Subcutaneous adipose tissue (tissue), 4 donors: ENCODE measurements around the gene SLC12A7. TPM values are rescaled to one million over a fixed set of nuclear protein-coding genes. Genes with fewer than 3 reads are reported as not detected.

Experiments used
- CTCF ChIP-seq: fragments of 450-650 bp; IDR thresholded peaks from one replicate; pipeline ENCODE4 v1.5.1; 2016; ENCODE audit warnings: low read depth, mild to moderate bottlenecking, control low read depth, antibody characterized with exemption, moderate library complexity
- total RNA-seq, 4 donors: library from RNA; depleted of rRNA; stranded (reverse); fragments of >200 nt; gene quantifications; one replicate each; pipeline ENCODE4 v1.1.0, GENCODE V29; 2016

The SLC12A7 gene
- total RNA-seq, 4 donors from 2014 or later, result 12.9 to 34.3 (median 20.7) TPM

GRCh38 chr5:1099926-1100663 lies 11.8 kb downstream of the SLC12A7 start:
- TF ChIP-seq CTCF, result no peak

- no peak for TF ChIP-seq CTCF
These were observed 12.8 kb downstream of the SLC12A7 start for GRCh38 chr5:1098986-1099597.

GRCh38 chr5:1097381-1097987 lies 14.4 kb downstream of the SLC12A7 start:
- no peak for TF ChIP-seq CTCF

- no peak for TF ChIP-seq CTCF
These were observed 15.0 kb downstream of the SLC12A7 start for GRCh38 chr5:1096838-1097237.

GRCh38 chr5:1095990-1096363 lies 15.9 kb downstream of the SLC12A7 start:
- TF ChIP-seq CTCF, result no peak

- TF ChIP-seq CTCF, result no peak
These were observed 16.4 kb downstream of the SLC12A7 start for GRCh38 chr5:1095302-1095989.

- TF ChIP-seq CTCF, result no peak
These were observed 17.1 kb downstream of the SLC12A7 start for GRCh38 chr5:1094670-1095190.
